Measurements from ENCODE around the gene FUT9. TPM values are rescaled to one million over a fixed set of nuclear protein-coding genes. Genes with fewer than 3 reads are reported as not detected.

Gene FUT9
- 6.8 and 7.1 TPM in 2 replicates for total RNA-seq (2014; rRNA removed; shearing (Covaris generic))
- polyA plus RNA-seq (2016; fragmentation: Nextera tagmentation; extraction: Ambion mirVana), result 2.1 and 2.3 TPM in 2 replicates
- long read RNA-seq, result 0 reads

GRCh38 chr6:96015518-96016333 lies at the start of gene FUT9:
Gene FUT9 (plus strand): TSS chr6:96015974. CDS start chr6:96203156, 187,182 bp downstream.
- ATAC-seq, result peak; percentile 82
- H3K4me1 Mint-ChIP-seq, result peaks cover 37% of the 10 kb centered on the region
- Histone ChIP-seq H3K4me2 (peak within 1 kb of the TSS; percentile 94), H3K4me3 (peak within 1 kb of the TSS; percentile 73), H3K27me3 (ENCODE audit: insufficient read depth) (peaks cover 22% of the 10 kb centered on the region), H3K27ac (ENCODE audit: low read depth) (peak within 1 kb of the TSS; percentile 70), H3K9me2 (ENCODE audit: insufficient read depth) (no peaks in the 10 kb centered on the region), H3K79me2 (replicated peaks; ENCODE audit: insufficient read depth) (peaks cover 6% of the 10 kb centered on the region), H3K4me1 (ENCODE audit: insufficient read depth) (peaks cover 21% of the 10 kb centered on the region), H3F3A (replicated peaks; ENCODE audit: low read depth) (no peaks in the 10 kb centered on the region), H4K20me1 (replicated peaks; ENCODE audit: insufficient read depth) (no peaks in the 10 kb centered on the region), H3K36me3 (ENCODE audit: insufficient read depth) (no peaks in the 10 kb centered on the region), H2AFZ (peak within 1 kb of the TSS; percentile 91)
- TF ChIP-seq CREB1 (CRISPR knock-in tag; IDR thresholded peaks at IDR 0.05; ENCODE audit: low read depth) (peak; percentile 26), ZNF114 (CRISPR knock-in tag; IDR thresholded peaks at IDR 0.05) (no peak), CTCF (conservative IDR thresholded peaks at IDR 0.05; ENCODE audit: low read depth in 2 of 2) (peak; percentile 26 to 36; a peak in 1 of 4 replicates), ZNF462 (CRISPR knock-in tag; IDR thresholded peaks at IDR 0.05) (0 out of 2 replicates have a peak, but pooled peaks have one; percentile 27), POLR2AphosphoS5 (IDR thresholded peaks at IDR 0.05; ENCODE audit: low read depth) (peak; percentile 70), ETS1 (IDR thresholded peaks at IDR 0.05) (0 out of 2 replicates have a peak, but pooled peaks have one; percentile 14), ZNF331 (CRISPR knock-in tag; IDR thresholded peaks at IDR 0.05; ENCODE audit: low read depth) (no peak), REST (IDR thresholded peaks at IDR 0.05; ENCODE audit: unreplicated experiment) (peak; percentile 33)
- no peaks in the 10 kb centered on the region for H3K9me3 Mint-ChIP-seq
- H3K36me3 Mint-ChIP-seq (ENCODE audit: low read depth), result no peaks in the 10 kb centered on the region; the same call in 2 of the 3 replicates
- peaks cover 3% of the 10 kb centered on the region for H3K27me3 Mint-ChIP-seq (ENCODE audit: insufficient read depth, low read depth, poor library complexity)
- DNase-seq (ENCODE audit: low spot score), result peak; percentile 85
- peak within 1 kb of the TSS; percentile 88 for H3K4me3 Mint-ChIP-seq
- H3K27ac Mint-ChIP-seq, result peak within 1 kb of the TSS; percentile 86

Measured in GM23338 (cell line).